NT2/D1 (cell line): ENCODE results near the gene DNAJC17.

Experiments used
- DNase-seq: peaks from one replicate; pipeline ENCODE4 v3.0.0-alpha.2; 2011; ENCODE audit warnings: low read depth, low spot score
- H3K27me3 ChIP-seq: 2 replicates; pipeline ENCODE4 v1.6.0; 2011; ENCODE audit warnings: mild to moderate bottlenecking; ENCODE audit not compliant: insufficient read length, insufficient read depth
- H3K36me3 ChIP-seq: 2 replicates; pipeline ENCODE4 v1.6.1; 2011; ENCODE audit warnings: mild to moderate bottlenecking, low read length, mixed read lengths; ENCODE audit not compliant: insufficient read depth, insufficient read length
- H3K4me1 ChIP-seq: 2 replicates; pipeline ENCODE4 v1.5.1; 2011; ENCODE audit not compliant: insufficient read depth, insufficient read length
- H3K4me3 ChIP-seq: 2 replicates; pipeline ENCODE4 v1.5.1; 2011; ENCODE audit warnings: low read depth; ENCODE audit not compliant: insufficient read length
- H3K9ac ChIP-seq: 2 replicates; pipeline ENCODE4 v1.6.0; 2011; ENCODE audit warnings: low read depth; ENCODE audit not compliant: insufficient read length
- H3K9me3 ChIP-seq: 2 replicates; pipeline ENCODE4 v1.5.1; 2011; ENCODE audit warnings: mild to moderate bottlenecking, low read length; ENCODE audit not compliant: insufficient read depth
- SUZ12 ChIP-seq: IDR thresholded peaks from 2 replicates; pipeline ENCODE4 v1.6.1; 2011; ENCODE audit not compliant: insufficient read length, insufficient read depth; ENCODE audit errors: extremely low read depth
- YY1 ChIP-seq: IDR thresholded peaks from 2 replicates; pipeline ENCODE4 v1.6.1; 2011; ENCODE audit not compliant: insufficient read length, insufficient read depth
- ZNF274 ChIP-seq: IDR thresholded peaks from 2 replicates; pipeline ENCODE4 v1.6.1; 2011; ENCODE audit warnings: mild to moderate bottlenecking, low read depth, low read length

The DNAJC17 gene

GRCh38 chr15:40796512-40796911 lies 10.8 kb downstream of the DNAJC17 start:
- Histone ChIP-seq H3K4me1 (peaks cover 2% of the 10 kb centered on the region), H3K27me3 (no peaks in the 10 kb centered on the region), H3K4me3 (no peak overlapping the region), H3K9me3 (no peaks in the 10 kb centered on the region), H3K9ac (no peak overlapping the region), H3K36me3 (peaks cover 12% of the 10 kb centered on the region)
- no peak for TF ChIP-seq SUZ12
- TF ChIP-seq YY1: no peak
- TF ChIP-seq ZNF274: no peak
- DNase-seq: no peak

- H3K36me3 ChIP-seq: peaks cover 10% of the 10 kb centered on the region
- H3K9ac ChIP-seq: no peak overlapping the region
- no peaks in the 10 kb centered on the region for H3K27me3 ChIP-seq
- H3K9me3 ChIP-seq: no peaks in the 10 kb centered on the region
- TF ChIP-seq YY1: no peak
- TF ChIP-seq SUZ12: no peak
- TF ChIP-seq ZNF274: no peak
- DNase-seq: no peak
- peaks cover 2% of the 10 kb centered on the region for H3K4me1 ChIP-seq
- no peak overlapping the region for H3K4me3 ChIP-seq
Observed at GRCh38 chr15:40796041-40796440, 11.2 kb downstream of the DNAJC17 start.

GRCh38 chr15:40793216-40793989 lies 13.9 kb downstream of the DNAJC17 start:
- peaks cover 7% of the 10 kb centered on the region for H3K36me3 ChIP-seq
- H3K9ac ChIP-seq: no peak overlapping the region
- peaks cover 2% of the 10 kb centered on the region for H3K4me1 ChIP-seq
- TF ChIP-seq ZNF274 (no peak), YY1 (no peak), SUZ12 (no peak)
- no peaks in the 10 kb centered on the region for H3K27me3 ChIP-seq
- no peak for DNase-seq
- H3K4me3 ChIP-seq: no peak overlapping the region
- no peaks in the 10 kb centered on the region for H3K9me3 ChIP-seq

DNA sequence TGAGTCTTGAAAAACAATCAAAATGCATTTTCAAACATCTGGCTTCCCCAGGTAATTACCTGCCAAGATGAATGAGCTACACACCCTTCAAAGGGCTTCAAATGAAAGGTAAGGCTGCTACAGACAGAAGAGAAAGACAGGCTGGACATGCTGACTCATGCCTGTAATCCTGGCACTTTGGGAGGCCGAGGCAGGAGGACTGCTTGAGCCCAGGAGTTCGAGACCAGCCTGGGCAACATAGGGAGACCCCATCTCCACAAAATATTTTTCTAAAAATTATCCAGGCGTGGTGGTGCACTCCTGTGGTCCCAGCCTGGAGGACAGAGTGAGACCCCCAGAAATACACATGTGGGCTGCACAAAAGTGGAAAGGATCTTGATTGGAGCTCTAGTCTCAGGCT lies 14.9 kb downstream of the DNAJC17 start:
- Histone ChIP-seq H3K4me1 (peaks cover 2% of the 10 kb centered on the region), H3K9me3 (no peaks in the 10 kb centered on the region), H3K9ac (no peak overlapping the region), H3K36me3 (peaks cover 7% of the 10 kb centered on the region), H3K4me3 (no peak overlapping the region), H3K27me3 (no peaks in the 10 kb centered on the region)
- DNase-seq: no peak
- no peak for TF ChIP-seq YY1
- TF ChIP-seq ZNF274: no peak
- no peak for TF ChIP-seq SUZ12

DNA sequence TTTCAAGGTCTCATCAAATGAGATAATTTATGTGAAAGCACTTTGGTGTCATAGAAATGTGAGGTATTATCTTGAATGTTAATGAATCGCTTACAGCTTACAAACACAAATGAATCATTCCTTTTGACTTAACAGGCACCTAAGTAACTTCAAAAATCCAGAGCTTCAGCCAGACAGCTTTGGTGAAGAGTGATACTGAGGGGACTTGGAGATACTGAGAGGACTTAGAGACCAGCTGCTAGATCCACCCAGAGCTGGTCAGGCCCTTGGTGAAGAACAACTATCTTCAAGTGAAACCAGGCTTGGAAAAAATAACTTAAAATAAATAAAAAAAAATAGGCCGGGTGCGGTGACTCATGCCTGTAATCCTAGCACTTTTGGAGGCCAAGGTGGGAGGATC lies 16.6 kb downstream of the DNAJC17 start:
- no peaks in the 10 kb centered on the region for H3K9me3 ChIP-seq
- H3K36me3 ChIP-seq: peaks cover 7% of the 10 kb centered on the region
- no peak overlapping the region for H3K4me3 ChIP-seq
- DNase-seq: no peak
- H3K27me3 ChIP-seq: no peaks in the 10 kb centered on the region
- TF ChIP-seq YY1 (no peak), ZNF274 (no peak), SUZ12 (no peak)
- H3K4me1 ChIP-seq: peaks cover 2% of the 10 kb centered on the region
- H3K9ac ChIP-seq: no peak overlapping the region

- peaks cover 2% of the 10 kb centered on the region for H3K4me1 ChIP-seq
Observed at GRCh38 chr15:40789999-40790398, 17.3 kb downstream of the DNAJC17 start.

GRCh38 chr15:40789119-40789518 lies 18.2 kb downstream of the DNAJC17 start:
- TF ChIP-seq YY1 (no peak), ZNF274 (no peak), SUZ12 (no peak)
- no peak overlapping the region for H3K9ac ChIP-seq
- DNase-seq: no peak
- H3K4me3 ChIP-seq: no peak overlapping the region
- H3K9me3 ChIP-seq: no peaks in the 10 kb centered on the region
- peaks cover 7% of the 10 kb centered on the region for H3K36me3 ChIP-seq
- no peaks in the 10 kb centered on the region for H3K27me3 ChIP-seq
- peaks cover 2% of the 10 kb centered on the region for H3K4me1 ChIP-seq

More at GRCh38 chr15:40789999-40790398, 17.3 kb downstream of the DNAJC17 start:
- Histone ChIP-seq H3K27me3 (no peaks in the 10 kb centered on the region), H3K36me3 (peaks cover 7% of the 10 kb centered on the region), H3K9ac (no peak overlapping the region), H3K4me3 (no peak overlapping the region), H3K9me3 (no peaks in the 10 kb centered on the region)
- DNase-seq: no peak
- TF ChIP-seq ZNF274 (no peak), YY1 (no peak), SUZ12 (no peak)
